ENCODE data around the gene CARMIL3. TPM values are rescaled to one million over a fixed set of nuclear protein-coding genes. Genes with fewer than 3 reads are reported as not detected.

Gene CARMIL3
- total and polyA plus RNA-seq, 2 of the 8 experiments (the other 6 are each of a cell fraction or from before 2014, with no cell fraction given), result 6.0 to 9.0 TPM

DNA sequence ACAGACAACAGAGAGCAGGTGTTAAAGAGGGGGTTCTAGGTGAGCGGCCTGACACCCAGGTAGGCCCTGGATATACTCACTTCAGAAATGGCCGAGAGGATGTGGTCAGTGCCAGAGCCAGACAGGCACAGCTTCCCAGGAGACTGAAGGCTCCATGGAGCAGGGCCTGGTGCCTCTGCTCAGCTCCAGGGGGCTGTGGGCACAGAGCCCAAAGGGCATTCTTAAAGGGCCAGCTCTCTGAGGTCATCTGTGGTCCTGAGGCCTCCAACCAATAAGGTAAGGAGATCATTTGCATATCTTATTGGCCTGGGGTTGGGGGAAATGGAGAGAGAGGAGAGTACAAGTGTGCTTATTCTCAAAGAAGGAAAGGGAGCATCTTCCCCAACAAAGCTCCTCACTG, 32.6 kb downstream of the CARMIL3 start:
- 84% methylated on average over 2 of the region's 2 CpGs; no CpG with 5 or more reads in 1 of the 2 experiments for WGBS, 2 experiments (ENCODE audit: extremely low coverage in 1 of 2, insufficient coverage in 1 of 2, insufficient read length in 1 of 2, insufficient replicate concordance in 2 of 2, low coverage in 1 of 2, low lambda C conversion rate in 2 of 2, missing lambda C conversion rate in 1 of 2)

More for the DNA sequence above, 32.6 kb downstream of the CARMIL3 start:
- no peak overlapping the region for H3K27ac ChIP-seq (ENCODE audit: low read depth, low read length)
- no peak overlapping the region for H2AK5ac ChIP-seq (ENCODE audit: low read depth, low read length)
- no peak overlapping the region for H2BK5ac ChIP-seq (ENCODE audit: low read depth, low read length)
- ChIA-PET POLR2A (ENCODE audit: partially characterized antibody) (interaction anchor here (0.6 to 27.2 kb wide), 2 partner anchors 15 to 259 kb away, joined by 3 to 626 read pairs; partner anchors contain the start of gene PCK2), CTCF (ENCODE audit: partially characterized antibody) (interaction anchor here (1.0 to 1.9 kb wide), 5 partner anchors 9 to 62 kb away, joined by 3 to 5 read pairs (median 4); partner anchors contain the start of gene PCK2)
- no peak overlapping the region for H3K4ac ChIP-seq (replicated peaks; ENCODE audit: insufficient read length, low read depth, low read length)
- H3K14ac ChIP-seq (ENCODE audit: insufficient read length), result no peak overlapping the region
- no peak overlapping the region for H3K4me3 ChIP-seq (ENCODE audit: extremely low read depth in 1 of 4, insufficient read depth in 2 of 4, low read depth in 3 of 4, low read length in 4 of 4)
- H3K56ac ChIP-seq (replicated peaks; ENCODE audit: insufficient read length, low read depth, low read length), result no peak overlapping the region
- peaks cover 11% of the 10 kb centered on the region; the same call in 1 of the 2 replicates for H3K23me2 ChIP-seq (ENCODE audit: low read depth, low read length)
- no peaks in the 10 kb centered on the region for H3K79me1 ChIP-seq (ENCODE audit: low read depth, low read length)
- no peak overlapping the region for H2AFZ ChIP-seq (ENCODE audit: low read length)
- no peak overlapping the region for H4K8ac ChIP-seq (ENCODE audit: extremely low read depth, insufficient read depth, low read length)
- TF ChIP-seq, protein P1, sequence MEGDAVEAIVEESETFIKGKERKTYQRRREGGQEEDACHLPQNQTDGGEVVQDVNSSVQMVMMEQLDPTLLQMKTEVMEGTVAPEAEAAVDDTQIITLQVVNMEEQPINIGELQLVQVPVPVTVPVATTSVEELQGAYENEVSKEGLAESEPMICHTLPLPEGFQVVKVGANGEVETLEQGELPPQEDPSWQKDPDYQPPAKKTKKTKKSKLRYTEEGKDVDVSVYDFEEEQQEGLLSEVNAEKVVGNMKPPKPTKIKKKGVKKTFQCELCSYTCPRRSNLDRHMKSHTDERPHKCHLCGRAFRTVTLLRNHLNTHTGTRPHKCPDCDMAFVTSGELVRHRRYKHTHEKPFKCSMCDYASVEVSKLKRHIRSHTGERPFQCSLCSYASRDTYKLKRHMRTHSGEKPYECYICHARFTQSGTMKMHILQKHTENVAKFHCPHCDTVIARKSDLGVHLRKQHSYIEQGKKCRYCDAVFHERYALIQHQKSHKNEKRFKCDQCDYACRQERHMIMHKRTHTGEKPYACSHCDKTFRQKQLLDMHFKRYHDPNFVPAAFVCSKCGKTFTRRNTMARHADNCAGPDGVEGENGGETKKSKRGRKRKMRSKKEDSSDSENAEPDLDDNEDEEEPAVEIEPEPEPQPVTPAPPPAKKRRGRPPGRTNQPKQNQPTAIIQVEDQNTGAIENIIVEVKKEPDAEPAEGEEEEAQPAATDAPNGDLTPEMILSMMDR (IDR thresholded peaks at IDR 0.05; ENCODE audit: control extremely low read depth in 1 of 3, insufficient read depth in 1 of 3, low read depth in 1 of 3, low read length in 3 of 3), result no peak
- no peak for TF ChIP-seq CBX5 (IDR thresholded peaks at IDR 0.05; ENCODE audit: low read depth, low read length)
- no peak for TF ChIP-seq SP4 (IDR thresholded peaks at IDR 0.05; ENCODE audit: low read length)
- TF ChIP-seq POLR2AphosphoS5 (IDR thresholded peaks at IDR 0.05; ENCODE audit: low read depth, low read length), result no peak
- TF ChIP-seq GABPA (IDR thresholded peaks at IDR 0.05; ENCODE audit: borderline replicate concordance, insufficient read depth, low read length), result no peak
- H3K9ac ChIP-seq (replicated peaks in 1 of 4; ENCODE audit: extremely low read depth in 1 of 4, low read depth in 3 of 4, low read length in 3 of 4), result no peak overlapping the region
- no peaks in the 10 kb centered on the region for H3K36me3 ChIP-seq (ENCODE audit: control insufficient read depth in 2 of 4, insufficient read depth in 4 of 4, low read length in 3 of 4)
- no peak overlapping the region for H3K4me2 ChIP-seq (ENCODE audit: insufficient read depth in 1 of 2, low read depth in 2 of 2, low read length in 2 of 2)
- DNase-seq (ENCODE audit: low read depth in 1 of 2, low spot score in 2 of 2) (no peak), FAIRE-seq (no peak)
- no peak overlapping the region for H2BK15ac ChIP-seq (ENCODE audit: low read length)
- H3K79me2 ChIP-seq (ENCODE audit: control insufficient read depth in 1 of 2, insufficient read depth in 2 of 2, low read length in 2 of 2), result no peaks in the 10 kb centered on the region
- H3K18ac ChIP-seq (ENCODE audit: extremely low read depth, low read length), result no peak overlapping the region
- no peak overlapping the region for H2BK20ac ChIP-seq (ENCODE audit: low read length)
- H4K91ac ChIP-seq (replicated peaks; ENCODE audit: insufficient read length, low read length), result no peak overlapping the region
- peaks cover 0 to 10% (median 7%) of the 10 kb centered on the region in 4 experiments; a peak in 5 of 7 replicates for H3K27me3 ChIP-seq (replicated peaks in 1 of 4; ENCODE audit: control insufficient read depth in 3 of 4, extremely low read depth in 1 of 4, insufficient read depth in 3 of 4, low read length in 3 of 4)
- peaks cover 0 to 17% (median 12%) of the 10 kb centered on the region in 4 experiments; a peak in 6 of 7 replicates for H3K4me1 ChIP-seq (replicated peaks in 1 of 4; ENCODE audit: control insufficient read depth in 3 of 4, insufficient read depth in 4 of 4, low read length in 3 of 4)
- H3K23ac ChIP-seq (ENCODE audit: insufficient read length), result no peak overlapping the region
- no peak overlapping the region for H2BK12ac ChIP-seq (ENCODE audit: low read depth, low read length)
- H2BK120ac ChIP-seq (replicated peaks; ENCODE audit: low read depth, low read length), result no peak overlapping the region
- H4K20me1 ChIP-seq (replicated peaks in 1 of 2; ENCODE audit: control insufficient read depth in 1 of 2, insufficient read depth in 2 of 2, low read length in 2 of 2), result no peaks in the 10 kb centered on the region
- H3K9me3 ChIP-seq (ENCODE audit: insufficient read depth in 2 of 2, low read depth in 1 of 2, low read length in 1 of 2), result no peaks in the 10 kb centered on the region
- no peak overlapping the region for H4K5ac ChIP-seq (ENCODE audit: insufficient read length, low read depth, low read length)

Data from H1 (cell line).